Measurements from ENCODE around the gene ARMC7.
"Not testable (repeated sequence)": the region's sequence is repeated elsewhere in the genome, so short reads cannot be mapped to it uniquely, and the experiment has no call there.

ARMC7 gene

GRCh38 chr17:75102385-75102821, 7.4 kb upstream of the ARMC7 start:
- no peak for DNase-seq

DNA sequence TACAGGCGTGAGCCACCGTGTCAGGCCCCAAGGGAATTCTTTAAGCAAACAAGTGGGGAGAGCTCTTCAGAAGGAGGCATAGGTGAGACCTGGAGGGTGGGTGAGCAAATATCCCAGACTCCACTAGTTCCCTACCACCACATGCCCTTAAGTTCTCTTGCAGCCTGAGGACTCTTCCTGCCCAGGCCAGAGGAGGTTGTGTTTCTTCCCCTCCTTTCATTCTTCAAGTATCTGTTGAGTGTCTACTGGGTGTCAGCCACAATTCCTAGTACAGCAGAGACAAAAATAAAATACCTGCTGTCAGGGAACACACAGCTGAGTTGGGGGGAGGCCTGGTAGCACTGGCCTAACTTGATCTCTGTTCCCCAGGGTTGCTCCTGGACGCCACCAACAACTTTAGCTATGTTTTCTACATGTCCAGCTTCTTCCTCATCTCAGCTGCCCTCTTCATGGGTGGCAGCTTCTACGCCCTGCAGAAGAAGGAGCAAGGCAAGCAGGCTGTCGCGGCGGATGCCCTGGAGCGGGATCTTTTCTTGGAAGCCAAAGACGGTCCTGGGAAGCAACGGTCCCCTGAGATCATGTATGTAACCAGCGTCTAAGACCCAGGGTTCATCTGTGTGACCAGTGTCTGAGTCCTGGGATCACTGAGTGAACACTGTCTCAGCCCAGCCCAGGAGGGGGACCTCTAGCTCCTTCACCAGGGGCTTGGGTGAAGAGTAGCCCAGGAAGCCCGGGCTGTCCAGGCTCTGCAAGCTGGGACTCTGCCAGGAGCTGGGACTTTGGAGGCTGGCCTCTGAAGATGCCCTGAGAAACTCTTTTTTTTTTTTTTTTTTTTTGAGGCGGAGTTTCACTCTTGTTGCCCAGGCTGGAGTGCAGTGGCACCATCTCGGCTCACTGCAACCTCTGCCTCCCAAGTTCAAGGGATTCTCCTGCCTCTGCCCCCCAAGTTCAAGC, 5.9 kb upstream of the ARMC7 start:
- no peak for DNase-seq

- peak; percentile 40 for DNase-seq
These were observed 4.4 kb upstream of the ARMC7 start for GRCh38 chr17:75105126-75106080.

- DNase-seq: no peak
These were observed 1.6 kb upstream of the ARMC7 start for GRCh38 chr17:75108193-75108592.

DNA sequence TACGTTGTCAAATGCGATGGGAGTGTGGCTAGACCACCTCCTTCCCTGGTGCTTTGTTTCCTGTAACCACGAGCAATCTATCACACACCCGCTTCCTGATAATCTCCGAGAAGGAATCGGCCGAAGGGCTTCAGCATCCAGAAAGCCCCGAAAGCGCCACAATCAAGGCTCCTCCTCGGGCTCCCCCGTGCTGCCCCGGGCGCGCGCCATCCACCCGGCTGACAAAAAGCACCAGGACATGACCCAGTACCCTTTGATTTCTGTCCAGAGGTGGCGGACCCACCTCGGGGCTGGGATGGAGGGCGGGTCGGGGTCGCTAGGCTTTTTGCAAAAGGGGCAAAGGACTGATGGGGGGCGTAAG, 743 bp upstream of the ARMC7 start:
- DNase-seq: no peak

GRCh38 chr17:75110234-75110937, 617 bp downstream of the ARMC7 start:
- no peak for DNase-seq

DNA sequence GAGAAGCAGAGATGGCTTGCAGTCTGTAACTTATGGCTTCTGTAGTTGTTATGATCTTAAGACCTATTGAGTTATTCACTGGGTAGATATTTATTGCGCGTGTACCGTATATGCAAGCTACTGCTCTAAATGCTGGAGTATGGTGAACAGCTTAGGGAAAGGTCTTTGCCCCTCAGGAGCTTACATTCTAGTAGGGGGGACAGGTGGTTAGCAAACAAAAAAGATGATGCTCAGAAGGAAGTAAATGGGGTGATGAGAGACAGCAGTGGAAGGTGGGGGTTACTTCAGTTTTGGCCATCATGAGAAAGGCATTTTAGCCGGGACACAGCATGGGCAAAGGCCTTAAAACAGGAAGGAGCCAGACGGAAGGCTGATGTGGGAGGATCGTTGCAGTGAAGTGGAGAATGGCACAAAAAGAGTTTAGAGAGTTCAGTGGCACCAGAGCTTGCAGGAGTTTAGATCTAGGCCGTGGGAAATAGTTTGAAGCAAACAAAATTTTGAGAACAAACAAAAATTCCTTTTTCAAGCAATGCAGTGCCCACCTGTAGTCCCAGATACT, 2.1 kb downstream of the ARMC7 start:
- DNase-seq: no peak

DNA sequence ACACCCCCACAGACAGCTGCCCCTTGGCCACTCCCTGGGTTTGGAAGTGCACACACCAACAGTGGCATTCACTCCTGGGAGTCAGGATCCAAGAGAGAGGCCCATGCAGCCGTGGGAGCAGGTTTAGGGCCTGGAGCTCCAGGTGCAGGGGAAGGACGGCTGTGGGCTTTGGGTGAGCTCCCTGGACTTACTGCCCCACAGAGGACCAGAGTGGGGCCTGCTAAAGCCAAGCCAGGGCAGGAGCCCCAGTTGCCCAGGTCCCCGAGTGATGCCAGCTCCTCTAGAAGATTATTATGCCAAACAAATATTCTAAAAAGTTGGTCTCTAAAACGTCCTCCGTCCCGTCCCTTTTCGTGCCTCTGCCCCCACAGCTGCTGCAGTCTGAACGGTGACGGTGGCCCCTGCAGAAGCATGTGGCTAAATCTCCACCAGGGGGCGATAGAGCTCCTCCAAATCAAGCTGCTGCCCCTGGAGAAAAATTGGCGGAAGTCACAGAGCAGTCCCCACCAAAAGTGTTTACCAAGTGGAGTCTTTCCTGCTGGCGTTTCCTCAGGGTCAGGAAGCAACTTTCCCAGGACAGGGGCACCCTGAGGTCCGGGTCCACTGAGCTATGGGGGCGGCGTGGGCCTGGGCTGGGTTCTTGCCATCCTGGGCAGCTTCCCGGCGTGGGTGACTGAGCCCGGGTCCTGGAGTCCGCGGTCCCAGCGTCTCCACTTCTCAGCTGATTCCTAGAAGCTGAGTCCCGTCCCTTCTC, 4.2 kb downstream of the ARMC7 start:
- peak; percentile 83 for DNase-seq

- no peak for DNase-seq
These were observed 5.0 kb downstream of the ARMC7 start for GRCh38 chr17:75114552-75115314.

- no peak for DNase-seq
These were observed 5.8 kb downstream of the ARMC7 start for GRCh38 chr17:75115555-75115954.

DNA sequence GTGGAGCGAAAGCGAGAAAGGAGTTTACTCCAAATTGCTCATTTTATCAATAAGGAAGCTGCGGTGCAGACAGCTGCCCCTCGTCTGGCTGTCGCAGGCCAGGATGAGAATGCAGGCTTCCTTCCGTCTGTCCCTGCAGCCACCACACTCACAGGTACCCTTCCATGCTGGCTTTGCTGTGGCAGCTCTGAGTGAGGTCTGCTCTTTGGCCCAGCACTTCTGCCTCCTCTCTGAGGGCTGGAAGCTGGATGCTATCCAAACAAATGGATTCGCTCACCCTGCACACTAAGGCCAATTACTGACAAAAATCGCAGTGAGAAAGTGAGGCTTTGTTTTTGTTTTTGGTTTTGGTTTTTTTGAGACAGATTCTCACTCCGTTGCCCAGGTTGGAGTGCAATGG, 7.0 kb downstream of the ARMC7 start:
- no peak for DNase-seq

- DNase-seq: no peak
These were observed 8.5 kb downstream of the ARMC7 start for GRCh38 chr17:75118307-75118706.

- peak; percentile 48 for DNase-seq
These were observed 14.5 kb downstream of the ARMC7 start for GRCh38 chr17:75124041-75124818.

DNA sequence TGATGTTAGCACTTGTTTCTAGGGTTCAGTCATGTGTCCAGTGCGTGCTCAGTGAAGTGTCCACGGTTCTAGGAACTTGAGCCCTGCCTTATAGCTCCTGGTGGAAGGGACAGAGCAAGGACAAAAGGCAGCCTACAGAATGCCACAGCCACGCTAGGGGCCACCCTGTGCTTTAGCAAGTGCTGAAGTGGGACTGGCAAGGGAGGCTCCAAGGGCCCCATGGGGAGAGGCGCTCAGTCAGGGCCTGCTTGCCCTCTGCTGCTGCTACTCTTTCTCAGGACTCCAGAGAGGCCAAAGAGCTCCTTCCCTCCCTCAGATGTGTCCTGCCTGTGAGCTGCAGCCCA, 15.0 kb downstream of the ARMC7 start:
- DNase-seq: no peak

DNA sequence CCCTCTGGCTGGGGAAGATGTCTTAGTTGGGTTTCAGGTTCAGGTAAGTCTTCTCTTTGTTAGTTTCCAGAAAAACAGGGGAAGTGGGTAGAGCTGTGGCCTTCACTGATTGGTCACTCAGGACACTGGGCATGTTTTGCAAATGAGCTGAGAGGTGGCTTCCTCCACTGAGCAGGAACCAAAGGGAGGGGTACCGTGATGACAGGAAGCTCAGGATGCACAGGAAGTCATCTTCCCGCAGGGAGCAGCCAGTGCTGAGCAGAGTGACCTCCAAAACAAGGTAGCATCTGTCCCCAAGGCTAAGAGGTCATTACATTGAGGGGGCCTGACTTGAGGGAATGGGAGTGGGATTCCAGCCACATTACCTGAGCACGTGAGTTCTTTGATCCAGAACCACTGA, 16.2 kb downstream of the ARMC7 start:
- no peak for DNase-seq

DNA sequence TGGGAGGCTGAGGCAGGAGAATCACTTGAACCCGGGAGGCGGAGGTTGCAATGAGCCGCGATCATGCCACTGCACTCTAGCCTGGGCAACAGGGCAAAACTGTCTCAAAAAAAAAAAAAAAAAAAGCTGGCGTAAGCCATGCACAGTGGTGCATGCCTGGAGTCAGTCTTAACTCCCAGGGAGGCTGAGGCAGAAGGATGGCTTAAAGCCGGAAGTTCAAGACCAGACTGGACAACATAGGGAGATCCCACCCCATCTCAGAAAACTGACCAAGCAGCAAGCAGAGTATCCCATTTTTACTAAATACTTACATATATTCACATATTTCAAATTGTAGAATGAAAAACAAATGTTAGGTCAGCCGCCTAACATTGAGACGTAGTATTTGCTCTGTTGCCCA, 17.2 kb downstream of the ARMC7 start:
- DNase-seq: no peak

- DNase-seq: not testable (repeated sequence)
These were observed 18.2 kb downstream of the ARMC7 start for GRCh38 chr17:75127936-75128335.

DNA sequence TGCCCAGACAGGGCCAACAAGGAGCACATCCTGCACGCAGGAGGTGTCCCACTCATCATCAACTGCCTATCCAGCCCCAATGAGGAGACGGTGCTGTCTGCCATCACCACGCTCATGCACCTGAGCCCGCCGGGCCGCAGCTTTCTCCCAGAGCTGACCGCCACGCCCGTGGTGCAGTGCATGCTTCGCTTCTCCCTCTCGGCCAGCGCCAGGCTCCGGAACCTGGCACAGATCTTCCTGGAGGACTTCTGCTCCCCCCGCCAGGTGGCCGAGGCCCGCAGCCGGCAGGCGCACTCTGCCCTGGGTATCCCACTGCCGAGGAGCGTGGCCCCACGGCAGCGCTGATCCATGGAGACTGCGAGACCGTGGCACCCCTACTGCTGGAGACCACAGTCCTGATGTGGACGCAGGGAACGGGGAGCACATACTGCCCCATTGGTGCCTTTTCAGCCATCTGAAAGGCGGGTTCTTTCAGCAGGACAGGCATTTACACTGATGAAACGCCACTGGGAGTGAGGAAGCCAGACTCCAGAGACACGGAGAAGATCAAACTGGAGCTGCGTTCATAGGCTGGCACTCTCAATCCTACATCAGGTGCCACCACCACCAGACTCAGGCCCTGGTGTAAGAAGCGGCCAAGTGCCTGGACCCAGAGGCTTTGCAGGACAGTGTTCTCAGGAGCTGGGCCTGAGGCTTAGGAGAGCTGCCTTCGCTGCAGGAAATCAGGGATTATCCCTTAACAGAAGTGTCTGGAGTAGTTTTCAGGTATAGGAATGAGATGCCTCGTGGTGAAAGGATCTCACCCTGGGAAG, 19.1 kb downstream of the ARMC7 start:
- DNase-seq: no peak

GRCh38 chr17:75129576-75129975, 19.8 kb downstream of the ARMC7 start:
- no peak for DNase-seq
